SJSA1 (cell line): ENCODE results near the gene TMEM43. TPM values are rescaled to one million over a fixed set of nuclear protein-coding genes. Genes with fewer than 3 reads are reported as not detected.
"Not testable (repeated sequence)": the region's sequence is repeated elsewhere in the genome, so short reads cannot be mapped to it uniquely, and the experiment has no call there.

Experiments
- DNase-seq, 2 experiments: peaks; one replicate each; pipeline ENCODE4 v3.0.0-alpha.2; 2015 to 2020; ENCODE audit warnings: low spot score in 2 of 2, low read depth in 1 of 2
- H3K27ac ChIP-seq: fragments of 250-450 bp; sonication (Bioruptor Pico); 2 replicates; pipeline ENCODE4 v1.5.1; 2020; ENCODE audit warnings: mild to moderate bottlenecking, moderate library complexity
- H3K27me3 ChIP-seq: fragments of 250-450 bp; sonication (Bioruptor Pico); replicated peaks from 2 replicates; pipeline ENCODE4 v1.5.1; 2020; ENCODE audit warnings: mild to moderate bottlenecking, moderate library complexity
- H3K36me3 ChIP-seq: fragments of 250-450 bp; sonication (Bioruptor Pico); 2 replicates; pipeline ENCODE4 v1.5.1; 2020; ENCODE audit warnings: mild to moderate bottlenecking
- H3K4me1 ChIP-seq: fragments of 250-450 bp; sonication (Bioruptor Pico); replicated peaks from 2 replicates; pipeline ENCODE4 v1.6.1; 2021; ENCODE audit warnings: mild to moderate bottlenecking
- H3K4me3 ChIP-seq: fragments of 250-450 bp; sonication (Bioruptor Pico); 2 replicates; pipeline ENCODE4 v1.5.1; 2020; ENCODE audit warnings: mild to moderate bottlenecking
- H3K9me3 ChIP-seq: fragments of 250-450 bp; sonication (Bioruptor Pico); replicated peaks from 2 replicates; pipeline ENCODE4 v1.5.1; 2020; ENCODE audit warnings: mild to moderate bottlenecking
- total RNA-seq: library from RNA; depleted of rRNA; stranded (reverse); fragments of >200 nt; shearing (Covaris generic); gene quantifications from 2 replicates; pipeline ENCODE4 v1.2.3, GENCODE V29; 2014; rRNA removed

Gene TMEM43
- total RNA-seq = 82.1 and 82.7 TPM in 2 replicates

- Histone ChIP-seq H3K27ac (peak within 1 kb of the TSS; percentile 53), H3K27me3 (no peaks in the 10 kb centered on the region), H3K36me3 (peaks cover 41% of the 10 kb centered on the region), H3K4me3 (peak within 1 kb of the TSS; percentile 67), H3K4me1 (peaks cover 17% of the 10 kb centered on the region), H3K9me3 (no peaks in the 10 kb centered on the region; the same call in 1 of the 2 replicates)
- peak; percentile 93 to 99 for DNase-seq
These were observed at the start of gene TMEM43, which contains the start of gene CHCHD4 for GRCh38 chr3:14124615-14125192. TMEM43 (plus strand) TSS chr3:14125052; CDS start chr3:14125194, 142 bp downstream. CHCHD4 (minus strand) TSS chr3:14124870; CDS start chr3:14124676, 194 bp downstream.

- DNase-seq, H3K27ac ChIP-seq, H3K36me3 ChIP-seq, H3K4me1 ChIP-seq, H3K27me3 ChIP-seq, H3K4me3 ChIP-seq, H3K9me3 ChIP-seq: not testable (repeated sequence)
These were observed 49.6 kb upstream of the TMEM43 start for GRCh38 chr3:14075233-14075632.

- H3K27ac ChIP-seq = no peak overlapping the region
- H3K27me3 ChIP-seq = no peaks in the 10 kb centered on the region
- H3K4me3 ChIP-seq = no peak overlapping the region
- H3K9me3 ChIP-seq = no peaks in the 10 kb centered on the region; the same call in 1 of the 2 replicates
- no peak for DNase-seq
- H3K4me1 ChIP-seq = no peaks in the 10 kb centered on the region
- H3K36me3 ChIP-seq = no peaks in the 10 kb centered on the region
These were observed 47.5 kb upstream of the TMEM43 start for GRCh38 chr3:14077310-14077709.

- DNase-seq = no peak
- Histone ChIP-seq H3K27me3 (no peaks in the 10 kb centered on the region), H3K4me3 (no peak overlapping the region), H3K9me3 (no peaks in the 10 kb centered on the region; the same call in 1 of the 2 replicates), H3K4me1 (no peaks in the 10 kb centered on the region), H3K27ac (no peak overlapping the region), H3K36me3 (no peaks in the 10 kb centered on the region)
These were observed 42.7 kb upstream of the TMEM43 start for GRCh38 chr3:14082108-14082657.

- not testable (repeated sequence) for H3K4me3 ChIP-seq, DNase-seq, H3K36me3 ChIP-seq, H3K27me3 ChIP-seq, H3K27ac ChIP-seq, H3K4me1 ChIP-seq, H3K9me3 ChIP-seq
These were observed 37.4 kb upstream of the TMEM43 start for GRCh38 chr3:14087461-14087860.

- H3K27me3 ChIP-seq, H3K36me3 ChIP-seq, H3K9me3 ChIP-seq, H3K4me3 ChIP-seq, H3K4me1 ChIP-seq, DNase-seq, H3K27ac ChIP-seq: not testable (repeated sequence)
These were observed 32.9 kb upstream of the TMEM43 start for GRCh38 chr3:14091959-14092358.

GRCh38 chr3:14092464-14092863, 32.4 kb upstream of the TMEM43 start:
- H3K4me1 ChIP-seq = no peaks in the 10 kb centered on the region
- no peak overlapping the region for H3K4me3 ChIP-seq
- DNase-seq = no peak
- H3K27me3 ChIP-seq = peaks cover 6% of the 10 kb centered on the region
- H3K27ac ChIP-seq = no peak overlapping the region
- H3K9me3 ChIP-seq = no peaks in the 10 kb centered on the region
- H3K36me3 ChIP-seq = no peaks in the 10 kb centered on the region

GRCh38 chr3:14093831-14094230, 31.0 kb upstream of the TMEM43 start:
- no peaks in the 10 kb centered on the region for H3K9me3 ChIP-seq
- no peaks in the 10 kb centered on the region for H3K4me1 ChIP-seq
- no peak for DNase-seq
- H3K27ac ChIP-seq = no peak overlapping the region
- peaks cover 6% of the 10 kb centered on the region for H3K27me3 ChIP-seq
- no peaks in the 10 kb centered on the region for H3K36me3 ChIP-seq
- no peak overlapping the region for H3K4me3 ChIP-seq

- H3K27ac ChIP-seq = no peak overlapping the region
- peaks cover 6% of the 10 kb centered on the region for H3K27me3 ChIP-seq
- no peak overlapping the region for H3K4me3 ChIP-seq
- H3K4me1 ChIP-seq = no peaks in the 10 kb centered on the region
- H3K36me3 ChIP-seq = no peaks in the 10 kb centered on the region
- H3K9me3 ChIP-seq = no peaks in the 10 kb centered on the region
- DNase-seq = no peak
These were observed 28.1 kb upstream of the TMEM43 start for GRCh38 chr3:14096742-14097141.

GRCh38 chr3:14097616-14098391, 27.0 kb upstream of the TMEM43 start:
- H3K27me3 ChIP-seq = peaks cover under 1% of the 10 kb centered on the region
- no peak for DNase-seq
- no peak overlapping the region for H3K27ac ChIP-seq
- no peaks in the 10 kb centered on the region for H3K4me1 ChIP-seq
- no peaks in the 10 kb centered on the region for H3K9me3 ChIP-seq
- H3K36me3 ChIP-seq = no peaks in the 10 kb centered on the region
- no peak overlapping the region for H3K4me3 ChIP-seq

GRCh38 chr3:14109821-14110220, 15.0 kb upstream of the TMEM43 start:
- not testable (repeated sequence) for H3K27ac ChIP-seq, H3K27me3 ChIP-seq, H3K4me3 ChIP-seq, DNase-seq, H3K9me3 ChIP-seq, H3K36me3 ChIP-seq, H3K4me1 ChIP-seq

GRCh38 chr3:14110699-14111098, 14.2 kb upstream of the TMEM43 start:
- H3K36me3 ChIP-seq = peaks cover 11% of the 10 kb centered on the region
- no peak for DNase-seq
- no peak overlapping the region for H3K27ac ChIP-seq

GRCh38 chr3:14113965-14114635, 10.8 kb upstream of the TMEM43 start:
- no peak overlapping the region for H3K4me3 ChIP-seq
- no peaks in the 10 kb centered on the region for H3K9me3 ChIP-seq

More at GRCh38 chr3:14110699-14111098, 14.2 kb upstream of the TMEM43 start:
- H3K27me3 ChIP-seq = no peaks in the 10 kb centered on the region
- H3K4me3 ChIP-seq = no peak overlapping the region
- H3K9me3 ChIP-seq = no peaks in the 10 kb centered on the region
- H3K4me1 ChIP-seq = no peaks in the 10 kb centered on the region

More at GRCh38 chr3:14113965-14114635, 10.8 kb upstream of the TMEM43 start:
- H3K27ac ChIP-seq = no peak overlapping the region
- H3K4me1 ChIP-seq = no peaks in the 10 kb centered on the region
- DNase-seq = no peak
- no peaks in the 10 kb centered on the region for H3K27me3 ChIP-seq
- peaks cover 16% of the 10 kb centered on the region for H3K36me3 ChIP-seq
